Prostate gland (tissue), 2 donors: ENCODE results near the gene EEFSEC. TPM values are rescaled to one million over a fixed set of nuclear protein-coding genes. Genes with fewer than 3 reads are reported as not detected.

Experiments
- DNase-seq: peaks from one replicate; pipeline ENCODE4 v3.0.0-alpha.2; 2019; ENCODE audit warnings: low spot score
- H3K27ac ChIP-seq, 2 donors: fragments of 200-600 bp; sonication (generic); 2 replicates each; pipeline ENCODE4 v1.5.1; 2017 to 2019
- H3K27me3 ChIP-seq: fragments of 200-600 bp; sonication (generic); replicated peaks from 2 replicates; pipeline ENCODE4 v1.5.1; 2019; ENCODE audit not compliant: insufficient read depth
- H3K36me3 ChIP-seq, 2 donors: fragments of 200-600 bp; sonication (generic); 1 replicate in 1 of 2; 2 replicates in 1 of 2; pipeline versions ENCODE4 v1.5.1 to v1.8.1; 2017 to 2019
- H3K4me1 ChIP-seq: fragments of 200-600 bp; sonication (generic); replicated peaks from 2 replicates; pipeline ENCODE4 v1.5.1; 2019
- H3K4me3 ChIP-seq, 2 donors: fragments of 200-600 bp; sonication (generic); 2 replicates each; pipeline ENCODE4 v1.5.1; 2017 to 2019
- H3K9me3 ChIP-seq: fragments of 200-600 bp; sonication (generic); 2 replicates; pipeline ENCODE4 v1.5.1; 2017
- CTCF ChIP-seq, 4 experiments: fragments of 200-600 bp in 2 of 4; fragments of 450-650 bp in 2 of 4; sonication (generic) in 2 of 4; IDR thresholded peaks; 1 replicate in 3 of 4; 2 replicates in 1 of 4; pipeline ENCODE4 v1.5.1; 2016 to 2019; ENCODE audit warnings: antibody characterized with exemption in 4 of 4, mild to moderate bottlenecking in 2 of 4, moderate library complexity in 2 of 4
- POLR2A ChIP-seq: fragments of 450-650 bp; IDR thresholded peaks from one replicate; pipeline ENCODE4 v1.6.1; 2016; ENCODE audit warnings: antibody characterized with exemption, mild to moderate bottlenecking
- POLR2AphosphoS5 ChIP-seq: sonication (generic); formaldehyde crosslinking; IDR thresholded peaks from one replicate; pipeline ENCODE4 v1.6.1; 2017; ENCODE audit warnings: antibody characterized with exemption
- WGBS: methylation state at CpG from one replicate; pipeline ENCODE4 v1.1.5; 2018; 5-methylcytosine and 5-hydroxymethylcytosine counted together
- intact Hi-C: fragments of 100-400 bp; cut with DNase I; formaldehyde crosslinking; loops from one replicate; pipeline ENCODE4 v1.14.2; 2022
- total RNA-seq, 2 donors: library from RNA; depleted of rRNA; stranded (reverse); fragments of >200 nt; gene quantifications; one replicate each; pipeline ENCODE4 v1.1.0, GENCODE V29; 2016

Gene EEFSEC
- total RNA-seq, 2 donors from 2014 or later, result 24.7 to 26.1 TPM

- TF ChIP-seq POLR2AphosphoS5, result no peak
- TF ChIP-seq POLR2A, result no peak
- no peak for TF ChIP-seq CTCF (IDR thresholded peaks at IDR 0.05)
- H3K9me3 ChIP-seq, result no peaks in the 10 kb centered on the region
- no peak for DNase-seq
- 75% methylated on average over 6 of the region's 6 CpGs for WGBS
- H3K27ac ChIP-seq, result no peak overlapping the region
- H3K4me1 ChIP-seq, result peaks cover 5% of the 10 kb centered on the region
- no peaks in the 10 kb centered on the region for H3K27me3 ChIP-seq
- intact Hi-C loops, result no loop called here
- no peak overlapping the region for H3K4me3 ChIP-seq
- no peaks in the 10 kb centered on the region for H3K36me3 ChIP-seq
Measured at GRCh38 chr3:128329491-128330213, 176.4 kb downstream of the EEFSEC start.

GRCh38 chr3:128330214-128330842 lies 177.0 kb downstream of the EEFSEC start:
- no peak overlapping the region for H3K4me3 ChIP-seq
- H3K4me1 ChIP-seq, result peaks cover 12% of the 10 kb centered on the region
- H3K36me3 ChIP-seq, result no peaks in the 10 kb centered on the region
- DNase-seq, result no peak
- no peak overlapping the region for H3K27ac ChIP-seq
- TF ChIP-seq POLR2A, result no peak
- TF ChIP-seq CTCF (IDR thresholded peaks at IDR 0.05), result no peak
- TF ChIP-seq POLR2AphosphoS5, result no peak
- no peaks in the 10 kb centered on the region for H3K9me3 ChIP-seq
- intact Hi-C loops, result no loop called here
- no peaks in the 10 kb centered on the region for H3K27me3 ChIP-seq
- WGBS, result 66% methylated on average over 13 of the region's 13 CpGs

- Histone ChIP-seq H3K4me1 (peaks cover 42% of the 10 kb centered on the region), H3K4me3 (no peak overlapping the region), H3K27me3 (no peaks in the 10 kb centered on the region), H3K36me3 (no peaks in the 10 kb centered on the region), H3K27ac (peak overlapping the region; percentile 82 to 83), H3K9me3 (no peaks in the 10 kb centered on the region)
- intact Hi-C loops, result no loop called here
- no peak for TF ChIP-seq CTCF (IDR thresholded peaks at IDR 0.05)
- TF ChIP-seq POLR2A, result no peak
- WGBS, result 52% methylated on average over 8 of the region's 8 CpGs
- peak; percentile 60 for DNase-seq
Measured at GRCh38 chr3:128334086-128334645, 180.9 kb downstream of the EEFSEC start.

GRCh38 chr3:128334766-128335165 lies 181.5 kb downstream of the EEFSEC start:
- WGBS, result 93% methylated on average over 3 of the region's 3 CpGs
- intact Hi-C loops, result no loop called here
- no peaks in the 10 kb centered on the region for H3K9me3 ChIP-seq
- no peak for DNase-seq
- H3K4me3 ChIP-seq, result no peak overlapping the region
- no peaks in the 10 kb centered on the region for H3K27me3 ChIP-seq
- H3K4me1 ChIP-seq, result peaks cover 47% of the 10 kb centered on the region
- no peaks in the 10 kb centered on the region for H3K36me3 ChIP-seq
- peak overlapping the region; percentile 82 to 83 for H3K27ac ChIP-seq
- TF ChIP-seq CTCF (IDR thresholded peaks at IDR 0.05), result no peak
- no peak for TF ChIP-seq POLR2AphosphoS5
- TF ChIP-seq POLR2A, result no peak
